ENCODE measurements around the gene ARMCX2.
A peak's percentile ranks its signal among the peaks of the same experiment; 100 is the strongest.
"Not testable (repeated sequence)": the region's sequence is repeated elsewhere in the genome, so short reads cannot be mapped to it uniquely, and the experiment has no call there.

The ARMCX2 gene

DNA sequence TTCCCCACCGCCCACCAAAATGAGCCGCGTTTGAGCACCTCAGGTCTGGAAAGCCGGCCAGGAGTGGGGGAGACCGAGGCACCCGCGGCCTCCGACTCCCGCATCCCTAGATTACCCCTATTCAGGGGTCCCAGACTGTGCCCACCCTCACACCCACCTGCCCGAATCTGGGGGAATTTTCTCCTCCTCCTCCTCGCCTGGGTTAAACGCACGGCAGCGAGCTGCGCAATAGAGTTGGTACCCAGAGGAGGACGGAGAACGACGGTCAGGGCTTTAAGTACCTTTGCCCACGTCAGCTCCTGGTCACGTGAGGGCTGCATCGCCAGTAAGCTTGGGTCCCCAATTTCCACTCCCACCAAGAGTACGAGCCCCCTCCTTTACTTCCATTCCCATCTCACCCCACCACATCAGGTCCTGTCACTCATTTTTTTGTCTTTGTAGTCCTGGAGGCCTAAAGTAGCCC lies at the start of gene ARMCX2:
ARMCX2 (minus strand) TSS at position 250 of the 463 bp plus-strand sequence. CDS start 2,262 bp downstream, outside the sequence.
- peak; percentile 57 for DNase-seq

DNA sequence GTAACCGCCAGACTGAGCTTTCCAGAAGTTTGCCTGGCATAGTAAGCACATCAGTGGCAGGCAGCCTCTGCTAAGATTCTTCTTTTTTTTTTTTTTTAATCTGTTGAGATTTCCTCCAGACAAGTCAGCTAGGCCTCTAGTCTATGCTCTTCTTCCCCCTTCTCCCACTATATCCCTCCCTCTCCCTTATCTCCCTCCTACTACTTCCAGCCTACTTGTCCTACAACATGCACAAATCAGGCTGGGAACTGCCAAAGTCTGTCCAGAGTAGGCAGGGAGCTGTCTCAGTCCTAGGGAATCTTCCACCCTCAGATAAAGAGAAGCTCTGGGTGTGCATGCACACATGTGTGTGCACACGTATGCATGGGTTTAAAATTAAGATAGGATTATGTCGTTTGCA lies 49.7 kb upstream of the ARMCX2 start:
- DNase-seq = no peak

GRCh38 chrX:101708163-101708562 lies 48.5 kb upstream of the ARMCX2 start:
- peak; percentile 1 for DNase-seq

GRCh38 chrX:101693476-101693875 lies 33.8 kb upstream of the ARMCX2 start:
- no peak for DNase-seq

DNA sequence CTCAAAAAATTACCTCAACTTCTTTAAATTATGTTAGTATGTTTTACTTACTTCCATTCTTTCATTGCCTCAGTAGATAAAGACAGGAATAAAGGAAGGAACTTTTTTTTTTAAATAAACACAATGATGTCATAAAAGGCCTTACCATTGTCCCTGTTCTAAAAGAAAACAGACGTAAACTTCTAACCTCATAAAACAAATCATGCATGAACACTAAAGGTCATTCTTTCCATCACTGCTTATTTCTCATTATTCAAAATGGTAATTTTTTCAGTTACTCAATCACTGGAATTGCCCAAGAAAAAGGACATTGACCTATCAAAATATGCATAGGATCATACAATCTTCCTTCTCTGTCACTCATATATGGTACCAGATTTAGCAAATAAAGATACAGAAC lies 32.2 kb upstream of the ARMCX2 start:
- DNase-seq = no peak

DNA sequence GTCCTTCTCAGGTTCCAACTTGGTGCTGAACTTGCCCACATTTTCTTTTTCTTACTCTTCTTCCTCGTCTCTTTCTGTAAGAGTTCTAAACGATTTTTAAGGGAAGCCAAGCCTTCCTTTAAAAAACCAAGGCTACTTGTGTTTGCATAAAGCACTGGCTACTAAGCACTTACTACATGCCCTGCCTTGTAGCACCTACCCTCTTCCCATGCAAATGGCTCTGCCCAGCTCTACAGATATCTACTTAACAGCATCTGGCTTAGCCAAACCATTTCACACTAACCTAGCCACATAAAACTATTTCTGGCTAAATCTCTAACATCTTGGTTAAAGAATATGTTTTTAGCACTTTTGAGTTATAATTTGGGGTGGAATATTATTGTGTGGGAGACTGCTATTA lies 26.9 kb upstream of the ARMCX2 start:
- no peak for DNase-seq

- no peak for DNase-seq
Measured at GRCh38 chrX:101685923-101686322, 26.3 kb upstream of the ARMCX2 start.

- DNase-seq = no peak
Measured at GRCh38 chrX:101682723-101683122, 23.1 kb upstream of the ARMCX2 start.

DNA sequence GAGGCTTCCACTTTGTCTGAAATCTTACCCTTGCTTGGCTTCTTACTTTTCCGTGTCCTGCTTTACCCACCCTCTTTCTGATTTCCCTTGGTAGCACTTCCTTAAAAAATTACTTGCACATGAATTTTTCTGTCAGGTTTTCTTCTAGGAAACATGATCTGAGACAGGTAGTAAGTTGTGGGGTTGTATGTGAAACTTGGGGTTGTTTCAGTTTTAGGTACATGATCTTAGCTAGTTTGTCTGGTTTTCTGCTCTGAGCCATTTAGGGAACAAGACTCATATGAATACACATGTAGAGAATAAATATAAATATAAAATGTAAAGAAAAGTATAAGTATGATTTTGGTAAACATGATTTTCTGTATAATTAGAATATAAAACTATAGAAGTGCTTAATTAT lies 17.4 kb upstream of the ARMCX2 start:
- DNase-seq = no peak

DNA sequence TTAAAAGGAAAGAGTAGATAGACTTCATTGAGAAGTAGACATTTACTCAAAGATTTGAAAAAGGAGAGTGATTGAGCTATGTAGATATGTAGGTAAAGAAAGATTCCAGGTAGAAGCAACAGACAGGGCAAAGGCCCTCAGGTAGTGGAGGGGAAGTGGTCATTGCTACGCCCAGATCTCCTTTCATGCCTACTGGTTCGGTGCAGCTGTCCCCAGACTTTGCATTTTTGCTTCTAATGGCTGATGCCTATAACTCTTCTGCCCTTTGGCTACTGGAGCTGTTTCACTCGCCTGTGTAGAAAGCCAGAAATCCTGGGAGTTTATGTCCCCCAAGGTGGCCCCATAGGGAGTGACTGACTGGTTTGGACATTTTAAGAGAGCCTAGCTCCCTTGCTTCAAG lies 16.9 kb upstream of the ARMCX2 start:
- DNase-seq = no peak

GRCh38 chrX:101668143-101668542 lies 8.5 kb upstream of the ARMCX2 start:
- no peak for DNase-seq

- DNase-seq = peak; percentile 41
Measured at GRCh38 chrX:101658661-101659491, 774 bp downstream of the ARMCX2 start.

DNA sequence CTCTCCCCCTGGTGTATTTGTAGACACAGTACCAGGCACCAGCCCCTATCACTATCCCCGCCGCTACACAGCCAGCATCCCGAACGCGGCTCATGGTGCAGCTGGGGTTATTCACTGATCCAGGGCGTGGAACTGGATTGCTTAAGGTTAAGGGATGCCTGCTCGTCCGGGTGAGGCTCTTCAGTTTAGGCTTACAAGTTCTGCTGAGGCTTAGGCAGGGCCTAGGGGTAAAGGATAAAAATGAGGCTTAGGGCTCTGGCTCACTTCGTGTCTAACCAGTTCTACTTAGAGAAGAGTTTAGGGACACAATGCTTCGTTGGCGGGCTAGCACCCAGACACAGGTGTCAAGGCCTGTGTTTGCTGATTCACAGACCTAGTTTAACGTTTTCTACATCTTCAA lies 2.2 kb downstream of the ARMCX2 start:
- DNase-seq = no peak

- no peak for DNase-seq
Measured at GRCh38 chrX:101656817-101657216, 2.8 kb downstream of the ARMCX2 start.

GRCh38 chrX:101655534-101655933 lies 4.1 kb downstream of the ARMCX2 start:
- DNase-seq = no peak

GRCh38 chrX:101647716-101648115 lies 11.9 kb downstream of the ARMCX2 start:
- not testable (repeated sequence) for DNase-seq

GRCh38 chrX:101642093-101642492 lies 17.6 kb downstream of the ARMCX2 start:
- no peak for DNase-seq

DNA sequence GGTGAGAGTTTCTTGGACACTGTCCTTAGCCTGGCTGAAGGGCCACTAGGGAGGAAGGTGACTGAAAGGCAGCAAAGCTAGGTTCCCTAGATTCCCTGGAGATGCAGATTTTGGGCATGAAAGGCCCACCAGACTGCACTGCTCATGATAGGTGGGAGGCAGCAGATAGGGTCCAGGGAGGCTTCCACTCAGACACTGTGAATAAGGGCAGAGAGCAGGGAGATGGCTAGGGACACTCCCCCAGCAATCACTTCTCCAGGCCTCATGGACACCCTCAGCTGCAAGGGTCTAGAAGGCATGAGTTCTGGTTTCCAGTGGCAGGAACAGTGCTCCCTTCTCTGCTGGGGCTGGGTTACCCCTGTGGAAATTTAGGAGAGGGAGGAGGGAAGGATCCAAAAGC lies 20.1 kb downstream of the ARMCX2 start:
- no peak for DNase-seq

GRCh38 chrX:101619364-101619763 lies 40.3 kb downstream of the ARMCX2 start:
- DNase-seq = peak; percentile 41

DNA sequence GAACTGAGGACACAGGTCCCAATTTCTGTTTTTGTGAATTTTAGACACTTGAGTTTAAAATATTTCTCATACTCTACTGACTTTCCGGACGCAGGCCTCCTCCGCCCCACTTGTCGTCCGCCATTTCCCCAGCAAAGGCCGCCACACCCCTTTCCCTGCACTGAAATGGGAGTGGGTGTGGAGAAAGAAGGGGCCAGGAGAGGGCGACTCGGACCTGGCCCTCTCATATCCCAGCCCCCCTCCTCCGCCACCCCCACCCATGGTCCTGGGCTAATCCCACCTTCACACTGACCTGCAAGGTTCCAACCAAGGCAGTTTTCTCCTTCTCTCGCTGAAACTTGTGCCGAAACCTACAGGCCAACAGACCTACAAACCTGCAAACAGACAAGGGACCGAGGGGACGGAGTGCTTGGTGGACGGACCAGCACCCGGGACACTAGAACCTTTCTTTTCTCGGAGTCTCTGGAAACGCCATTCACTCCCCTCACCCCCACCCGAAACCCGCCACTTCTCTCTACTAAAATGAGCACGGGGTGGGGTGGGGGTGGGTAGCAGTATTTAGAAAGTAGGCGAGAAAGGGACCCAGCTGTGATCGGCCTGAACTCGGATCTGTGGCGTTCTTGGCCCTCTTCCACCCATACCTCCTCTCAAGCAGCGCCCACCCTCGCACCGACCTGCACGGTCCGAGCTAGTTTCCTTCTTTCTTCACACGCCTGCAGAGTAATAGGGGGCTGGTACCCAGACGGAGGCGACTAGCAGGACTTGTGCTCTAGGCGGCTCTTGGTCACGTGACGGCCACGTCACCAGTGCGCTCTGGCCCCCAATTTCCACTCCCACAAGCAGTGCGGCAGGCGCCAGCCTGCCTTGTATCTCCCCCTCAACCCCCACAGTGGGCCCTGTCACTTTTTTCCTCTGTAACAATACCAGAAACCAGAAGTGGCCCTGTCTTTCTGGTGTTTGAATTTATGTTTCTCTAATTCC lies 42.1 kb downstream of the ARMCX2 start, which contains the start of gene ARMCX6:
ARMCX6 (minus strand) TSS at position 790 of the 981 bp plus-strand sequence. CDS start 1,380 bp downstream, outside the sequence.
- DNase-seq = peak; percentile 55

DNA sequence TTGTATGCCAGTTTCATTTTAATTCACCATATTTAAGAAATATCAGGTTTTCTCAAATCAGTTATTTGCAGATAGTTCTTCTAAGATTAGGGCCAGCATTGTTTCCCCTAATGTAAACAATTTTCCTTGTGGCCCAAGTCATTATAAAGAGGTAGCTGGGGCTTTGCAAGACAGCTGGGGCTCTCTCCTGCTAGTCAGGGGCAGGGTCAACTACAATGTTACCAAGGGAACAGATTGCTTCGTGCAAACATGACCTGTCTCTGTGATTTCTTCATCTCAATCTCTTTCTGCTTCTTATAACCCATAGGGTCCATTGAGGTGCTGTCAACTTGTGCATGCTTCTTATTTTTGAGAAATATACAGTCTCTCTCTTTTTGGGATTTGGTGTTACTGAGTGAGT lies 53.9 kb downstream of the ARMCX2 start:
- no peak for DNase-seq
